Breast epithelium (tissue), 4 donors: ENCODE data around the gene MTMR12. TPM values are rescaled to one million over a fixed set of nuclear protein-coding genes. Genes with fewer than 3 reads are reported as not detected.
A peak's percentile ranks its signal among the peaks of the same experiment; 100 is the strongest.

ENCODE experiments used
- DNase-seq, 2 donors: peaks; one replicate each; pipeline ENCODE4 v3.0.0-alpha.2; 2019; ENCODE audit warnings: low spot score in 2 of 2
- H3K27ac ChIP-seq, 2 donors: fragments of 200-600 bp; sonication (generic) in 1 of 2; one replicate each; pipeline ENCODE4 v1.5.1; 2016 to 2019; ENCODE audit warnings: mild to moderate bottlenecking in 1 of 2
- H3K27me3 ChIP-seq, 2 donors: fragments of 200-600 bp; sonication (generic) in 1 of 2; one replicate each; pipeline versions ENCODE4 v1.5.1 to v1.6.0; 2017 to 2019; ENCODE audit warnings: control low read depth in 1 of 2, mild to moderate bottlenecking in 1 of 2
- H3K36me3 ChIP-seq: fragments of 200-600 bp; one replicate; pipeline ENCODE4 v1.5.1; 2019
- H3K4me1 ChIP-seq, 2 donors: fragments of 200-600 bp; sonication (generic); one replicate each; pipeline ENCODE4 v1.5.1; 2016 to 2019; ENCODE audit warnings: control low read depth in 1 of 2
- H3K4me3 ChIP-seq, 3 donors: fragments of 200-600 bp; sonication (generic); 1 replicate in 2 of 3; 2 replicates in 1 of 3; pipeline ENCODE4 v1.5.1; 2016 to 2019; ENCODE audit warnings: mild to moderate bottlenecking in 3 of 3, moderate library complexity in 2 of 3
- H3K9me3 ChIP-seq, 2 donors: fragments of 200-600 bp; sonication (generic) in 1 of 2; one replicate each; pipeline ENCODE4 v1.5.1; 2016 to 2019; ENCODE audit warnings: control low read depth in 1 of 2
- POLR2A ChIP-seq: fragments of 450-650 bp; IDR thresholded peaks from one replicate; pipeline ENCODE4 v1.6.1; 2016; ENCODE audit warnings: antibody characterized with exemption, mild to moderate bottlenecking, moderate library complexity
- POLR2AphosphoS5 ChIP-seq, 3 donors: sonication (generic); formaldehyde crosslinking; IDR thresholded peaks; one replicate each; pipeline ENCODE4 v1.6.1; 2017; ENCODE audit warnings: antibody characterized with exemption in 3 of 3
- intact Hi-C: fragments of 100-400 bp; cut with DNase I; formaldehyde crosslinking; loops from one replicate; pipeline ENCODE4 v1.15.1; 2023; ENCODE audit warnings: low total_unique reads
- total RNA-seq, 3 donors: library from RNA; depleted of rRNA; stranded (reverse); fragments of >200 nt; gene quantifications; one replicate each; pipeline ENCODE4 v1.1.0, GENCODE V29; 2016
- TF ChIP-seq, protein P1 (sequence below), 3 donors: fragments of 450-650 bp; IDR thresholded peaks; one replicate each; pipeline ENCODE4 v1.5.1; 2016 to 2017; ENCODE audit warnings: antibody characterized with exemption in 3 of 3, mild to moderate bottlenecking in 3 of 3, moderate library complexity in 3 of 3

Gene MTMR12
- total RNA-seq, 3 donors from 2014 or later: 40.0 to 61.3 (median 43.0) TPM

- Histone ChIP-seq H3K4me3 (no peak overlapping the region), H3K36me3 (no peaks in the 10 kb centered on the region), H3K27ac (peak overlapping the region; percentile 35 to 60), H3K27me3 (no peaks in the 10 kb centered on the region), H3K4me1 (peaks cover 5 to 7% of the 10 kb centered on the region in 2 donors), H3K9me3 (no peaks in the 10 kb centered on the region)
- TF ChIP-seq POLR2A: no peak
- TF ChIP-seq, protein P1, sequence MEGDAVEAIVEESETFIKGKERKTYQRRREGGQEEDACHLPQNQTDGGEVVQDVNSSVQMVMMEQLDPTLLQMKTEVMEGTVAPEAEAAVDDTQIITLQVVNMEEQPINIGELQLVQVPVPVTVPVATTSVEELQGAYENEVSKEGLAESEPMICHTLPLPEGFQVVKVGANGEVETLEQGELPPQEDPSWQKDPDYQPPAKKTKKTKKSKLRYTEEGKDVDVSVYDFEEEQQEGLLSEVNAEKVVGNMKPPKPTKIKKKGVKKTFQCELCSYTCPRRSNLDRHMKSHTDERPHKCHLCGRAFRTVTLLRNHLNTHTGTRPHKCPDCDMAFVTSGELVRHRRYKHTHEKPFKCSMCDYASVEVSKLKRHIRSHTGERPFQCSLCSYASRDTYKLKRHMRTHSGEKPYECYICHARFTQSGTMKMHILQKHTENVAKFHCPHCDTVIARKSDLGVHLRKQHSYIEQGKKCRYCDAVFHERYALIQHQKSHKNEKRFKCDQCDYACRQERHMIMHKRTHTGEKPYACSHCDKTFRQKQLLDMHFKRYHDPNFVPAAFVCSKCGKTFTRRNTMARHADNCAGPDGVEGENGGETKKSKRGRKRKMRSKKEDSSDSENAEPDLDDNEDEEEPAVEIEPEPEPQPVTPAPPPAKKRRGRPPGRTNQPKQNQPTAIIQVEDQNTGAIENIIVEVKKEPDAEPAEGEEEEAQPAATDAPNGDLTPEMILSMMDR (IDR thresholded peaks at IDR 0.05): no peak
- peak in 1 of 3 donors; percentile 13 for TF ChIP-seq POLR2AphosphoS5 (IDR thresholded peaks at IDR 0.05)
- intact Hi-C loops: no loop called here
- no peak for DNase-seq
Measured at GRCh38 chr5:32308946-32309345, 3.8 kb downstream of the MTMR12 start.

GRCh38 chr5:32307769-32308194 is 5.0 kb downstream of the MTMR12 start:
- TF ChIP-seq POLR2A: no peak
- TF ChIP-seq, protein P1 (IDR thresholded peaks at IDR 0.05): no peak
- no peak for TF ChIP-seq POLR2AphosphoS5 (IDR thresholded peaks at IDR 0.05)
- Histone ChIP-seq H3K4me1 (peaks cover 5 to 7% of the 10 kb centered on the region in 2 donors), H3K27ac (peak overlapping the region in 1 of 2 donors; percentile 60), H3K4me3 (no peak overlapping the region), H3K27me3 (no peaks in the 10 kb centered on the region), H3K36me3 (no peaks in the 10 kb centered on the region), H3K9me3 (no peaks in the 10 kb centered on the region)
- intact Hi-C loops: no loop called here
- no peak for DNase-seq

DNA sequence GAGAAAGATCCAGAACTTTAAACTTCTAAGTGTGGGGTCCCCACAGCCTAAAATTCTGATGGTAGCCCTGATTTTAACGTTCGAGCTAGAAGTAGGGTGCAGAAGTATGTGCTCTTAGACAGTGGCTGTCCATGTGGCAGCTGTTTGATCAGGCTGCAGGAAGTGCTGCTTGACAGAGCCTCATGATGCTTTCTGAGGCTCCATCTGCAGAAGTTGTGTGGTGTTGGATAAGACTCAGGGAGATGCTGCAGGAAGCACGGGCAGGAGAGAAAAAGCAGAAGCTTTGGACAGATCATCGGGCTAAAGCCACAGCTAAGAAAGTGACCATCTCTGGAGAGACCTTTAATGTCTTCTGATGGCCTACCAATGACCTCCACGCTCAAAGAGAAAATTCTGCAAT is 8.1 kb downstream of the MTMR12 start:
- no peaks in the 10 kb centered on the region for H3K27me3 ChIP-seq
- DNase-seq: no peak
- H3K36me3 ChIP-seq: no peaks in the 10 kb centered on the region
- no peak overlapping the region for H3K27ac ChIP-seq
- TF ChIP-seq POLR2A: no peak
- TF ChIP-seq POLR2AphosphoS5 (IDR thresholded peaks at IDR 0.05): no peak
- TF ChIP-seq, protein P1 (IDR thresholded peaks at IDR 0.05): no peak
- H3K4me1 ChIP-seq: no peaks in the 10 kb centered on the region
- H3K9me3 ChIP-seq: no peaks in the 10 kb centered on the region
- no peak overlapping the region for H3K4me3 ChIP-seq
- intact Hi-C loops: no loop called here

DNA sequence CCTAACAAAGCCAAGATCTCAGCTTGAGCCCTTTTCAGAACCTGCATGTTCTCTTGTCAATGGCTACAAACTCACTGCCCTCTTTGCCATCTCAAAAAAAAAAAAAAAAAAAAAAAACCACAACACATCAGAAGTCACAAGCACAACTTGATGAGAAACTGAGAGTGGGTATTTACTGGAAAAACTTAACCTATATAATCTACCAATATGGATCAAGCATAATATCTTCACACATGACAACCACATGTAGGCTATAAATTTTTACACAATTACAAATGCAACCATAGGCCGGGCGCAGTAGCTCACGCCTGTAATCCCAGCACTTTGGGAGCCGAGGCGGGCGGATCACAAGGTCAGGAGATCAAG is 9.0 kb downstream of the MTMR12 start:
- Histone ChIP-seq H3K4me1 (no peaks in the 10 kb centered on the region), H3K4me3 (no peak overlapping the region), H3K27me3 (no peaks in the 10 kb centered on the region), H3K9me3 (no peaks in the 10 kb centered on the region), H3K27ac (no peak overlapping the region), H3K36me3 (no peaks in the 10 kb centered on the region)
- TF ChIP-seq, protein P1 (IDR thresholded peaks at IDR 0.05): no peak
- TF ChIP-seq POLR2A: no peak
- no peak for TF ChIP-seq POLR2AphosphoS5 (IDR thresholded peaks at IDR 0.05)
- intact Hi-C loops: no loop called here
- DNase-seq: no peak

- H3K4me1 ChIP-seq: no peaks in the 10 kb centered on the region
- peak overlapping the region in 1 of 2 donors; percentile 54 for H3K27ac ChIP-seq
- TF ChIP-seq, protein P1 (IDR thresholded peaks at IDR 0.05): no peak
- TF ChIP-seq POLR2A (no peak), POLR2AphosphoS5 (IDR thresholded peaks at IDR 0.05) (no peak)
- H3K27me3 ChIP-seq: no peaks in the 10 kb centered on the region
- intact Hi-C loops: no loop called here
- H3K36me3 ChIP-seq: no peaks in the 10 kb centered on the region
- no peak overlapping the region for H3K4me3 ChIP-seq
- H3K9me3 ChIP-seq: no peaks in the 10 kb centered on the region
- DNase-seq: no peak
Measured at GRCh38 chr5:32302835-32303754, 9.6 kb downstream of the MTMR12 start.
